Endothelial cell of umbilical vein (primary cell): ENCODE measurements around the gene IP6K3. TPM values are rescaled to one million over a fixed set of nuclear protein-coding genes. Genes with fewer than 3 reads are reported as not detected.

Experiments
- BruUV-seq: library from RNA; stranded (reverse); fragments of 400-500 nt; replicated peaks from 2 replicates; lab custom pipeline; 2021; lab: Mats Ljungman, UMichigan
- CTCF ChIA-PET: fragments of 300-600, 350-600 bp; sonication (Branson Sonifier 250); formaldehyde crosslinking; loops from one replicate; lab custom pipeline; 2021; ENCODE audit warnings: antibody characterized with exemption, inconsistent platforms; lab: Charles Lee
- POLR2A ChIA-PET: fragments of 300-600, 350-600 bp; sonication (Branson Sonifier 250); formaldehyde crosslinking; loops from one replicate; lab custom pipeline; 2021; ENCODE audit warnings: antibody characterized with exemption, inconsistent platforms; lab: Charles Lee
- DNase-seq: peaks from one replicate; pipeline ENCODE4 v3.0.0-alpha.2; 2011; ENCODE audit warnings: low read depth, low spot score
- FAIRE-seq: peaks from 2 replicates; lab custom pipeline; 2011; peaks lifted over from hg19 to GRCh38; lab: Jason Lieb, UNC
- H2AFZ ChIP-seq: 2 replicates; pipeline ENCODE4 v1.6.0; 2012; ENCODE audit warnings: low read depth, low read length, control low read depth, inconsistent platforms
- H3K27ac ChIP-seq: 2 replicates; pipeline ENCODE4 v1.5.1; 2011; ENCODE audit warnings: low read depth, mild to moderate bottlenecking, control low read depth, low read length, moderate library complexity; ENCODE audit not compliant: insufficient read depth
- H3K27me3 ChIP-seq, 2 experiments: 2 replicates each; pipeline versions ENCODE4 v1.6.0 to v1.6.1; 2011; ENCODE audit warnings: low read length in 2 of 2, mixed read lengths in 1 of 2; ENCODE audit not compliant: control insufficient read depth in 2 of 2, insufficient read depth in 2 of 2
- H3K36me3 ChIP-seq, 2 experiments: 2 replicates in 1 of 2; 3 replicates in 1 of 2; pipeline ENCODE4 v1.5.1; 2011; ENCODE audit warnings: low read length in 2 of 2, mild to moderate bottlenecking in 1 of 2, moderate library complexity in 1 of 2; ENCODE audit not compliant: control insufficient read depth in 2 of 2, insufficient read depth in 2 of 2; ENCODE audit errors: extremely low read depth in 1 of 2
- H3K4me1 ChIP-seq: 3 replicates; pipeline ENCODE4 v1.5.1; 2011; ENCODE audit warnings: mild to moderate bottlenecking, low read length; ENCODE audit not compliant: control insufficient read depth, insufficient read depth; ENCODE audit errors: extremely low read depth
- H3K4me2 ChIP-seq: 2 replicates; pipeline ENCODE4 v1.6.1; 2011; ENCODE audit warnings: low read length, control low read depth, mixed read lengths; ENCODE audit not compliant: insufficient read depth
- H3K4me3 ChIP-seq, 3 experiments: fragments of 200-600 bp in 1 of 3; sonication (generic), shearing (Covaris generic) in 1 of 3; replicated peaks in 1 of 3; 2 replicates each; pipeline ENCODE4 v1.5.1; 2011 to 2016; ENCODE audit warnings: control low read depth in 3 of 3, low read length in 3 of 3, mild to moderate bottlenecking in 2 of 3, inconsistent platforms in 1 of 3, low read depth in 1 of 3, moderate library complexity in 1 of 3; ENCODE audit not compliant: insufficient read depth in 1 of 3
- H3K79me2 ChIP-seq: 2 replicates; pipeline ENCODE4 v1.6.0; 2012; ENCODE audit warnings: low read length, inconsistent platforms; ENCODE audit not compliant: control insufficient read depth, insufficient read depth
- H3K9ac ChIP-seq: replicated peaks from 2 replicates; pipeline ENCODE3; 2011; ENCODE audit warnings: low read length, control low read depth; ENCODE audit not compliant: insufficient read depth; ENCODE audit errors: extremely low read depth
- H3K9me1 ChIP-seq: replicated peaks from 3 replicates; pipeline ENCODE4 v1.6.0; 2011; ENCODE audit warnings: mild to moderate bottlenecking, low read length; ENCODE audit not compliant: control insufficient read depth, insufficient read depth; ENCODE audit errors: extremely low read depth
- H3K9me3 ChIP-seq: replicated peaks from 2 replicates; pipeline ENCODE4 v1.5.1; 2012; ENCODE audit warnings: low read length, inconsistent platforms; ENCODE audit not compliant: control insufficient read depth, insufficient read depth
- H4K20me1 ChIP-seq: replicated peaks from 2 replicates; pipeline ENCODE3; 2011; ENCODE audit warnings: mild to moderate bottlenecking, low read length; ENCODE audit not compliant: control insufficient read depth, insufficient read depth; ENCODE audit errors: extremely low read depth
- EZH2 ChIP-seq: IDR thresholded peaks from 2 replicates; pipeline ENCODE4 v1.6.1; 2012; ENCODE audit warnings: borderline replicate concordance, low read depth, mild to moderate bottlenecking, moderate library complexity, low read length, inconsistent platforms; ENCODE audit not compliant: severe bottlenecking
- FOS ChIP-seq: IDR thresholded peaks from 2 replicates; pipeline ENCODE4 v1.6.1; 2011; ENCODE audit warnings: mild to moderate bottlenecking, low read length, moderate library complexity, borderline replicate concordance; ENCODE audit not compliant: insufficient read depth
- GATA2 ChIP-seq: IDR thresholded peaks from 2 replicates; pipeline ENCODE4 v1.7.0; 2011; ENCODE audit warnings: low read depth, mild to moderate bottlenecking, moderate library complexity, mixed read lengths, low read length; ENCODE audit not compliant: insufficient read length, insufficient read depth
- JUN ChIP-seq: IDR thresholded peaks from 2 replicates; pipeline ENCODE4 v1.6.1; 2011; ENCODE audit warnings: borderline replicate concordance, low read depth; ENCODE audit not compliant: insufficient read length, insufficient read depth
- MYC ChIP-seq: IDR thresholded peaks from one replicate; pipeline ENCODE4 v1.6.1; 2011; ENCODE audit warnings: mild to moderate bottlenecking, low read depth, low read length
- POLR2A ChIP-seq: IDR thresholded peaks from 2 replicates; pipeline ENCODE4 v1.6.1; 2012; ENCODE audit warnings: low read depth, mild to moderate bottlenecking, control low read depth, low read length
- POLR2AphosphoS5 ChIP-seq: IDR thresholded peaks from 2 replicates; pipeline ENCODE4 v1.6.1; 2012; ENCODE audit warnings: low read depth, mild to moderate bottlenecking, control low read depth, low read length, moderate library complexity; ENCODE audit not compliant: insufficient read depth
- dilution Hi-C: fragments of 300-500 bp; cut with MboI; formaldehyde crosslinking; loops from one replicate; pipeline ENCODE4 v1.15.0; 2019; ENCODE audit warnings: low sequenced_read_pairs; ENCODE audit not compliant: extremely low pct_ligation_motif_present
- intact Hi-C: fragments of 100-400 bp; cut with micrococcal nuclease; formaldehyde crosslinking; loops from one replicate; pipeline ENCODE4 v1.10.0; 2022
- polyA plus RNA-seq, 4 experiments: library from polyadenylated mRNA; depleted of rRNA in 3 of 4; stranded (reverse) in 3 of 4; unstranded in 1 of 4; fragments of >200 nt; gene quantifications; 2 replicates each; pipeline versions ENCODE4 v1.2.1 to v1.2.3, GENCODE V29; 2011 to 2012; ENCODE audit warnings: missing spikeins in 1 of 4
- total RNA-seq: library from RNA; stranded (reverse); gene quantifications from 2 replicates; pipeline ENCODE4 v1.2.3, GENCODE V29; 2021
- TF ChIP-seq, protein P1 (sequence below), 2 donors: IDR thresholded peaks; 1 replicate in 1 of 2; 2 replicates in 1 of 2; pipeline ENCODE4 v1.5.1; 2011; ENCODE audit warnings: low read length in 2 of 2, mild to moderate bottlenecking in 2 of 2, moderate library complexity in 2 of 2, control low read depth in 1 of 2, inconsistent platforms in 1 of 2, low read depth in 1 of 2; ENCODE audit not compliant: insufficient read depth in 1 of 2; ENCODE audit errors: extremely low read depth in 1 of 2
- TF ChIP-seq, protein P2 (sequence below): IDR thresholded peaks from 2 replicates; pipeline ENCODE4 v1.6.1; 2011; ENCODE audit not compliant: insufficient read depth, insufficient read length

Gene IP6K3
- total and polyA plus RNA-seq, 2 donors (not counting 3 experiments of a cell fraction or from before 2014, with no cell fraction given) = not detected

DNA sequence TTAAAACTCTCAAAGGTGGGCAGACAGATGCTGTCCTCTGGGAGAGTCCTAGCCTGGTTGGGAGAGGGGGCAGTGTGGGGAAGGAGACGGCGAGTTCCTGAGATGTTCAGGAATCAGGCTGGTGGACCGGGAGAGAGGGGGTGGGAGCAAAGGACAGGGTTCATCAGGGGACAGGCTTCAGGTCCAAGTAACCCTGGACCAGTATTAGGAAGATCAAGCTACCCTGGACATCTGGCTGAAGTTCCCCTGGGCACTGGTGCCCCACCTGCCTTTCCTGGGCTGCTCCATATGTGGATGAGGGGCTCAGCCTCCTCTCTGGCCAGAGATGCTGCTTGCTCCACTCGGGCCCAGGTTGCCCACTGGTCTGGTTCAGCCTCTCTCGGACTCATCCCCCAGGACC lies 1.1 kb upstream of the IP6K3 start:
- H3K36me3 ChIP-seq = no peaks in the 10 kb centered on the region
- no peak overlapping the region for H3K27ac ChIP-seq
- no peak overlapping the region for H2AFZ ChIP-seq
- H3K9me3 ChIP-seq = no peaks in the 10 kb centered on the region
- H3K27me3 ChIP-seq = peaks cover 2 to 7% of the 10 kb centered on the region in 2 experiments
- BruUV-seq = no TSS peak
- POLR2A ChIA-PET = no interaction called here
- H3K4me2 ChIP-seq = no peak overlapping the region
- no peak overlapping the region for H3K9ac ChIP-seq
- no peaks in the 10 kb centered on the region for H4K20me1 ChIP-seq
- H3K4me1 ChIP-seq = no peaks in the 10 kb centered on the region
- dilution Hi-C loops = no loop called here
- H3K9me1 ChIP-seq = no peaks in the 10 kb centered on the region
- intact Hi-C loops = no loop called here
- CTCF ChIA-PET = interaction anchor here (1.1 to 7.7 kb wide), 6 partner anchors 24 to 408 kb away, joined by 4 to 122 read pairs (median 11); partner anchors contain the start of gene UQCC2
- no peaks in the 10 kb centered on the region for H3K79me2 ChIP-seq
- FAIRE-seq (no peak), DNase-seq (no peak)
- no peak overlapping the region for H3K4me3 ChIP-seq
- TF ChIP-seq, protein P1, sequence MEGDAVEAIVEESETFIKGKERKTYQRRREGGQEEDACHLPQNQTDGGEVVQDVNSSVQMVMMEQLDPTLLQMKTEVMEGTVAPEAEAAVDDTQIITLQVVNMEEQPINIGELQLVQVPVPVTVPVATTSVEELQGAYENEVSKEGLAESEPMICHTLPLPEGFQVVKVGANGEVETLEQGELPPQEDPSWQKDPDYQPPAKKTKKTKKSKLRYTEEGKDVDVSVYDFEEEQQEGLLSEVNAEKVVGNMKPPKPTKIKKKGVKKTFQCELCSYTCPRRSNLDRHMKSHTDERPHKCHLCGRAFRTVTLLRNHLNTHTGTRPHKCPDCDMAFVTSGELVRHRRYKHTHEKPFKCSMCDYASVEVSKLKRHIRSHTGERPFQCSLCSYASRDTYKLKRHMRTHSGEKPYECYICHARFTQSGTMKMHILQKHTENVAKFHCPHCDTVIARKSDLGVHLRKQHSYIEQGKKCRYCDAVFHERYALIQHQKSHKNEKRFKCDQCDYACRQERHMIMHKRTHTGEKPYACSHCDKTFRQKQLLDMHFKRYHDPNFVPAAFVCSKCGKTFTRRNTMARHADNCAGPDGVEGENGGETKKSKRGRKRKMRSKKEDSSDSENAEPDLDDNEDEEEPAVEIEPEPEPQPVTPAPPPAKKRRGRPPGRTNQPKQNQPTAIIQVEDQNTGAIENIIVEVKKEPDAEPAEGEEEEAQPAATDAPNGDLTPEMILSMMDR (IDR thresholded peaks at IDR 0.05; ENCODE audit: extremely low read depth in 1 of 2, insufficient read depth in 1 of 2, low read depth in 1 of 2, low read length in 2 of 2) = no peak
- TF ChIP-seq, protein P2, sequence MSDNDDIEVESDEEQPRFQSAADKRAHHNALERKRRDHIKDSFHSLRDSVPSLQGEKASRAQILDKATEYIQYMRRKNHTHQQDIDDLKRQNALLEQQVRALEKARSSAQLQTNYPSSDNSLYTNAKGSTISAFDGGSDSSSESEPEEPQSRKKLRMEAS = no peak
- no peak for TF ChIP-seq POLR2AphosphoS5
- TF ChIP-seq JUN = no peak
- no peak for TF ChIP-seq EZH2
- TF ChIP-seq POLR2A = no peak
- TF ChIP-seq MYC = no peak
- no peak for TF ChIP-seq GATA2
- no peak for TF ChIP-seq FOS
